GM19395 (cell line): ENCODE measurements around the gene FADS1.

ENCODE experiments used
- ATAC-seq: cut with Tn5 transposase; IDR thresholded peaks from one replicate; pipeline ENCODE4 v1.9.1; 2021; ENCODE audit warnings: mild to moderate bottlenecking, moderate library complexity; ENCODE audit not compliant: unreplicated experiment

The FADS1 gene

GRCh38 chr11:61797263-61797944 lies 19.4 kb downstream of the FADS1 start:
- ATAC-seq, result no peak

GRCh38 chr11:61795876-61796526 lies 20.8 kb downstream of the FADS1 start:
- ATAC-seq, result no peak

- ATAC-seq, result no peak
These were observed 21.3 kb downstream of the FADS1 start for GRCh38 chr11:61795459-61795858.

DNA sequence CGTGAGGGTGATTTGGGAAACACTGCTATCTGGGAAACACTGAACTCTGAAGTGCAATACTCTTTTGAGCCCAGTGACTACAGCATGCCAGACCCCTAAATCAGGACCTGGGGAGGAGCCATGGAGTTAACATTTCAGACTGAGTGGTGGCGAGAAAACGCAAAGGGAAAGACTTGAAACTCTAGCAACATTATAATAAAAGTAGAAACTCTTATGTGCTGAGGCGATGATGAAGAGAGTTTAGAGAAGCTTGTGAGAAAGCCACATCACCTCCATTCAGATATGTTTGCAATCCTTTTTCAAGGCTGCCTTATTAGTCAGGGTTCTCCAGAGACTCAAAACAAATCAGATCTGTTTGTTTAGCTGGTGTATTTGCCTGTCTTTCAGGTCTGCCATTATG lies 22.2 kb downstream of the FADS1 start:
- ATAC-seq, result no peak

DNA sequence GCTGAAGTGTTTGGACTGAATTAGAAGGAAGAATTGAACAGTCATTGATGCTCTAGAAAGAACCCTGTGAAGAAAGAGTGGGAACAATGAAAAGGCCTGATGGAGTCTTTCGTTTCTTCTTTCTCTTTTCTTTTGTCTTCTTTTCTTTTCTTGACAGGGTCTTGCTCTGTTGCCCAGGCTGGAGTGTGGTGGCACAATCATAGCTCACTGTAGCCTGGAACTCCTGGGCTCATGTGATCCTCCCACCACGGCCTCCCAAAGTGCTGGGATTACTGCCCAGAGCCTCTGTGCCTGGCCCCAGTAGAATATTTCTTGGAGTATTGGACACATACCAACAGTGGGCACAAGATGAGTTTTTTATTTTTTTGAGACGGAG lies 23.0 kb downstream of the FADS1 start:
- ATAC-seq, result no peak

- peak; percentile 35 for ATAC-seq
These were observed 23.5 kb downstream of the FADS1 start for GRCh38 chr11:61793083-61793828.

DNA sequence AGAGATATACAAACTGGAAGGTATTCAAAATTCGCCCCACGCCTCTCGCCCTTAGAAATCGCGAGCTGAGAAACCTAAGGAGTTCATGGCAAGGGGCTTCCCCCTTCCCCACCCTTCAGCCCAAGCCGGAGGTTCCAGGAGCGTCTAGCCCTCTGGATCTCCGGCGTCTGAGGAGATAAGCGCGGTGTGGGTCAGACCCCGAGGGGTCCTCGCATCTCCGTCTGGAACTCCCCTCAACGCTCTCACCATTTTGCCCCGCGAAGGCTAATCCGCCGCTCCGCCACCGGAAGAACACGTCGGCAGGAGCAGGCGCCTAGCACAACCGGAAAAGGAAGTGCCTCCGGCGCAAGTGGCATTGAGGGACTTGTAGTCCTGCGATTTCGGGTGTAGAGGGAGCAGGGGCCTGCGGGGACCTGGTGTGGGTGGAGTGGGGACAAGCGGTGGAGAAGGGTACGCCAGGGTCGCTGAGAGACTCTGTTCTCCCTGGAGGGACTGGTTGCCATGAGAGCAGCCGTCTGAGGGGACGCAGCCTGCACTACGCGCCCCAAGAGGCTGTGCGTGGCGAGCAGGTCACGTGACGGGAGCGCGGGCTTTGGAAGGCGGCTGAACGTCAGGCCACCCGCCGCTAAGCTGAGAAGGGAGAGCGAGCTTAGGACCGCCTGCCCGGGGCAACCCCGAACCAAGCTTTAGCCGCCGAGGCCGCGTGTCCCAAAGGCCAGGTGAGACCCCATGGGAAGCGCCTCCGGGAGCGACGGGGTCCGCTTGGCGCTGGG lies 24.3 kb downstream of the FADS1 start, which contains the start of the genes FEN1 and TMEM258:
TSS of gene FEN1 (plus strand) at position 602 of the 773 bp plus-strand sequence. CDS start 2,451 bp downstream, outside the sequence.
TSS of gene TMEM258 (minus strand) at position 290 of the 773 bp plus-strand sequence. CDS start at position 249, 41 bp downstream.
- ATAC-seq, result peak; percentile 87

DNA sequence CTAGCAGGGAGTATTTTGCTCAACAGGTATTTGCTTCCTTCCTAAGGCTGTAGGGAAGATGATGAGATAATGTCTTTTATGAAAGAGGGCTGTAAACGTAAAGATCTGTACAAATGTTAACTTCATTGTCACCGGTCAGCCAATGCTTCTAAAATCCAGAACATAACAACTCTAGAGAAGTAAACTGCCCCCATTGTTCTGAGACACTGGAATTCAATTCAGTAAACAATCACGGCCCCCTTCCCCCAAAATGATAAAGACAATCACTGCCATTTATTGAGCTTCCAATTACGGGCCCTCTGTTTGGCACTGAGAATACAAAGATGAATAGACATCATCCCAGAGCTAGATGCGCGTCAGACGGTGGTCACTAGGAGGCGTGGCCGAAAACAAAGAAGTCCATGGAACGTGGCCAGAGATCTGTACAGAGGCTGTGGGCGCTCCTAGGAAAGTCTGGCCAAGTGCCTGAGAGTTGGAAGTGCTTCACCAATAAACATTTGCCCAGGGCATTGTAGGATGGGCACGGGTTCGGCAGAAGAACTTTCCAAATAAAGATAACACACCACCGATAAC lies 25.0 kb downstream of the FADS1 start:
- peak; percentile 39 for ATAC-seq

- ATAC-seq, result no peak
These were observed 28.8 kb downstream of the FADS1 start for GRCh38 chr11:61787928-61788491.

- ATAC-seq, result no peak
These were observed 30.9 kb downstream of the FADS1 start for GRCh38 chr11:61785837-61786402.

GRCh38 chr11:61784506-61784805 lies 32.3 kb downstream of the FADS1 start:
- ATAC-seq, result no peak

- no peak for ATAC-seq
These were observed 32.9 kb downstream of the FADS1 start for GRCh38 chr11:61783717-61784505.

GRCh38 chr11:61782841-61783240 lies 34.0 kb downstream of the FADS1 start:
- no peak for ATAC-seq

- no peak for ATAC-seq
These were observed 34.5 kb downstream of the FADS1 start for GRCh38 chr11:61782299-61782698.

DNA sequence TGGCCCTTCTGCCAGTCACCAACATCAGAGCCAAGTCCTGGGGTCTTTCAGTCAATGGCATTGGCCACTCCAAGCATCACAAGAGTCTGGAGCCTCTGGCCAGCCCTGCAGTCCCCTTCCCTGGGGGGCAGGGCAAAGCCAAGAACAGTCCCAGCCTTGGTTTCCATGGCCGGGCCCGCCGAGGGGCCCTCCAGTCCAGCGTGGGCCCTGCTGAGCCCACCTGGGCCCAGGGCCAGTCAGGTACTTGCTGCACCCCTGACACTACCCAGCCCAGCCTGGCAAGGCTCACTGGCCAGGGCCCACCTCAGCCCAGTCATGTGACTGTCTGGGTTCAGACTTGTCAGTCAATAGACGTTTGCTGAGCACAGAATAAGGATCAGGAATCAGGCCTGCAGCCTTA lies 35.2 kb downstream of the FADS1 start:
- ATAC-seq, result no peak

DNA sequence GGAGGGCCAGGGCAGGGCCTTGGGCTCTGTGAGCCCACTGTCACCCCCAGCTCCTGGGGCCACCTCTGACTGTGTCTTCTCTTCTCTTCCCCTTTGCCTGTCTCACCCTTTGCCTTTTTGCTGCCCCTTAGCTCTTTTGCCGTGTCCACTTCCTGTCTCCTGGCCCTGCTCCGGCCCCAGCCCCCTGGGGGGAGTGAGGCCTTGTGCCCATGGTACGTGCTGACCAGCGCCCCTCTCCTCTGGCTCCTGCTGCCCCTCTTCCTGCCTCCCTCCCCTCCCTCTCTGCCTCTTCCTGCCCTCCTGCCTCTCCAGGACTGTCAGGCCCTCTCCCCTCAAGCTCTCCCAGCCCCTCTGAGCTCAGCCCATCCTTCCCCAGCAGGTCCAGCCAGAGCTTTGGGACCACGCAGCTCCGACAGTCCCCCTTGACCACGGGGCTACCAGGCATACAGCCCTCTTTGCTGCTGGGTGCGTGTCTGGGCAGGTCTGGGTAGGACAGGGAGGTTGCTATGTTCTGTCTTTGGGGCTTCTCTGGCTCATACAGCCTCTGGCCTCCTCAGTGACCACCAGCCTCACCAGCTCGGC lies 36.1 kb downstream of the FADS1 start:
- no peak for ATAC-seq

- ATAC-seq, result no peak
These were observed 36.9 kb downstream of the FADS1 start for GRCh38 chr11:61779666-61780525.
